AML-193 (cell line): ENCODE results near the gene LRCH3.
A peak's percentile ranks its signal among the peaks of the same experiment; 100 is the strongest.
"Not testable (repeated sequence)": the region's sequence is repeated elsewhere in the genome, so short reads cannot be mapped to it uniquely, and the experiment has no call there.

Experiments
- DNase-seq, 2 experiments: peaks; one replicate each; lab custom pipeline; 2025; lab: John Stamatoyannopoulos, UW

LRCH3 gene

DNA sequence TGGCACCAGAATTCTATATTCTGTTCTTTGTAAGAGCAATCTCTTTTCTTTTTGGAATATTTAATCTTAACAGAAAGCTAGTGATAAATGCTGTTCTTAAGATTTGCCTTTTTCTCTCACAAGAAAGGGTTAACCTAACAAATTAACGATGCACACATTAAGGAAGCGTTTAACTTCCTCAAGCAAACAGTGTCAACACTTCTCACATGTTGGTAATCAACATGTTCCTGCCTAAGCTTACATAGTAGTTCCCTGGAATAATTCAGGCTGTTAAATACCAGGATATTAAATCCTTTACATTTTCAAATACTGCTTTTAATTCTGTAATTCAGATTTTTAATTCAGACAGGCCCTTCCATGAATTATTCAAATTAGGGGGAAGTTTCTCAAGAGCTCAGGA lies 91.5 kb downstream of the LRCH3 start:
- DNase-seq, result peak; percentile 31 to 50

DNA sequence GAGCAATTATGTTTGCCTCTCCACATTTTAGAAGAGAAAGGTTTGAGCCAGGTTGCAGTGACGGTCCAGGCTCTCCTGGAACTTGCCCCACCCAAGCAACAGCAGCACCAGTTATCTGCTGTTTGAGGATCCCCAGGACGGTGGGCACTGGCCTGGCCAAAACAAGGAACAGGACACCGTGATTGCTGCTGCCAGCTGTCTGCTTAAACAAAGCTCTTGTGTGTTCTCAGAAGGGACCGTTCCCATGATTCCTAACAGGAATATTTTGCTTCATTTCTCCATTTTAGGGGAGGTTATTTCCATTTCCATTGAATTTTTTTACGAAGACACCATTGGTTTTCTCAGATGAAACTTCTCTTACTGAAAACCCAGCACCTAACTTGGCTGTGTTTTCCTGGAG lies 92.5 kb downstream of the LRCH3 start:
- DNase-seq, result no peak

DNA sequence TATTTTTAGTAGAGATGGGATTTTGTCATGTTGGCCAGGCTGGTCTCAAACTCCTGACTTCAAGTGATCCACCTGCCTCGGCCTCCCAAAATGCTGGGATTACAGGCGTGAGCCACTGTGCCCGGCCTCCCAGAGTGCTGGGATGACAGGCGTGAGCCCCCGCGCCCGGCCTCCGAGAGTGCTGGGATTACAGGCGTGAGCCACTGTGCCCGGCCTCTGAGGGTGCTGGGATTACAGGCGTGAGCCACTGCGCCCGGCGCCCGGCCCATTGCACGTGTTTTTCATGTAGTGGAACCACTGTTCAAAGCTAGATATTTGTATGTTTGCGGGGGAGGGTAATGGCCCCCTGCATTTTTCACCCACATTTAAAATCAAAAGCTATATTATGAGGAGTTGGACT lies 93.3 kb downstream of the LRCH3 start:
- DNase-seq, result not testable (repeated sequence)

DNA sequence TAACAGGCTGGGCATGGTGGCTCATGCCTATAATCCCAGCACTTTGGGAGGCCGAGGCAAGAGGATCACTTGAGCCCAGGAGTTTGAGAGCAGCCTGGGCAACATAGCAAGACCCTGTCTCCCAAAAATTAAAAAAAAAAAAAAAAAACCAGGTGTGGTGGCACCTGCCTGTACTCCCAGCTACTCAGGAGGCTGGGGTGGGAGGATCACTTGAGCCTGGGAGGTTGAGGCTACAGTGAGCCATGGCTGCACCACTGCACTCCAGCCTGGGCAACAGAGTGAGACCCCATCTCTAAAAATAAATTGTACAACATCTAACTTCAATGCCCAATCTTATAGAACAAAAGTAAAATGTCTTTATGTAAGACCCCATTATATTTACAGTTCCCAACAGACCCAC lies 95.0 kb downstream of the LRCH3 start:
- not testable (repeated sequence) for DNase-seq

DNA sequence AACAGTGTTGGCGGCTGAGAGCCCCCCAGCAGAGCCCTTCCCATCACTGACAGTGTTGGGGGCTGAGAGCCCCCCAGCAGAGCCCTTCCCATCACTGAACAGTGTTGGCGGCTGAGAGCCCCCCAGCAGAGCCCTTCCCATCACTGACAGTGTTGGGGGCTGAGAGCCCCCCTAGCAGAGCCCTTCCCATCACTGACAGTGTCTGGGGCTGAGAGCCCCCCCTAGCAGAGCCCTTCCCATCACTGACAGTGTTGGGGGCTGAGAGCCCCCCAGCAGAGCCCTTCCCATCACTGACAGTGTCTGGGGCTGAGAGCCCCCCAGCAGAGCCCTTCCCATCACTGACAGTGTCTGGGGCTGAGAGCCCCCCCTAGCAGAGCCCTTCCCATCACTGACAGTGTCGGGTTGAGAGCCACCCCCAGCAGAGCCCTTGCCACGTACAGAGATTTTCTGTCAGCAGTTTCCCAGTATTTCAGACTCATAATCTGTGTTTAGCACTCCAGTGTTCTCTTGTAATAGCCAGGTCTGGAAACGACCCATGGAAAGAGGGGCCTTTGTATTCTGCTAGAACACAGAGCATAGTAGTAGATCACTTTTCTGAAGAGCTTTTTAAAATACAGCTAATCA lies 96.5 kb downstream of the LRCH3 start:
- not testable (repeated sequence) for DNase-seq

DNA sequence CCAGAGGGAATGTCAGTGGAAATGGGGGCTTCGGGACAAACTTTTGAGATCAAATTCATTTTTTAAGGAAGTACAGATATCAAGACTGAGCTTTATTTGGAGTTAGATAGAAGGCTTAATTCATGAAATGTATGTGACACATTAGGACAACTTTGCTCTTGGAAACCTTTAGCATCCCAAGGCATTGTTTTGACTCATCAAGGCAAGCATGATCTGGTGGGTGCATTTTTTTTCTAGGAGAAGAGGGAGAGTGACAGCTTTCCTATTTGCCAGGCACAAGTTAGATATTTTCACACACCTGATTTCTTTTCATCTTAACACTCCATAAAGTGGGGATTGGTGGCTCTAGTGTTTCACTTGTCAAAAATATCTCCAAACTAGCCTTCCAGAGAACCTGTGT lies 97.5 kb downstream of the LRCH3 start:
- DNase-seq, result no peak

DNA sequence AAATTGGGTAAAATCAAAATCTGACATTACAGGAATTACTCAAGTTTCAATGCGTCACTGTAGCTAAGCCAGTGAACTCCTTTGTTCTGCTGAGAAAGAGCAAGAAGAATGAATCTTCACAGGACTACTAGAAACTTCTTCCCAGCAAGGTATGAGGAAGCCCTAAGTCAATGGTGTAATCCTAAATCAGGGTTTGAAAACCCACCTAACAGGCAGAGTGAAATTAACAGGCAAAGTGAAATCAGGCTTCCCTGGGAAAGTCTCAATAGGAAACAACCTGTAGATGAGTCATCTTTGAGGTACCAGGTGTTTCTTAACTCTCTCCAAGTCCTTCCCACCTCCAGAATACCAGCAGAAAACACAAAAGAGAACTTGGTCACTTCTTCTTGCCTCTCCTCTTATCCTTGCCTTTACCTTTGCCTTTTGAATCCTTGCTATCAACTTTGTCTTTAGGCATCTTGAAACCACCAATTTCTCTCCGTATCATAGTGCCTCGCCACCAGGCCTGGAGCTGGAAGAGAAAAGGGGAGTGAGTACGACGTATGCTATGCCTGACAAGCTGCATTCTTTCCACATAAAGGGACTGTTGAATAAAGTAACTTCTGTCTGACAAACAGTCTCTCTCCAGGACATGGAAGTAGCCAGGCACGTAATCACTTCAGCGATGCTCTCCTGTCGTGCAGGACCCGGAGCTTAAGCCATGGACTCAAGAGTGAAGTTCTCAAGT lies 98.3 kb downstream of the LRCH3 start:
- no peak for DNase-seq

DNA sequence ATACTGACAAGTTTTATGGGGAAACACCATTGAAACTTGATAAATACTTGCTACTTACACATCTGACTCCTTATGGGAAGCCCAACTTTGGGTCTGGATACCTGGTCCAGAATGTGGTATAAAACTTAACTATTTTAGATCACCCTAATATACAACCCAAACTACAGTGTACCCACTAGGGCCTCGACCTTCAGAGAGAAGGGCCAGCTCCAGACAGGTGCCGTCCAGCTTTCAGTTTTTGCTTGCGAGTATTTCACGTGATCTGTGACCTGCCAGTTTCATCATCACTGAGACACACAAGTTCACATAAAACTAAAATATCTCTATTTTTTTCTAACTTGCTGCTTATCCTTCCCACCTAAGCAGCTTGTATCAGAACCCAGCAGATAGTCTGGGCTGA lies 99.6 kb downstream of the LRCH3 start:
- no peak for DNase-seq

DNA sequence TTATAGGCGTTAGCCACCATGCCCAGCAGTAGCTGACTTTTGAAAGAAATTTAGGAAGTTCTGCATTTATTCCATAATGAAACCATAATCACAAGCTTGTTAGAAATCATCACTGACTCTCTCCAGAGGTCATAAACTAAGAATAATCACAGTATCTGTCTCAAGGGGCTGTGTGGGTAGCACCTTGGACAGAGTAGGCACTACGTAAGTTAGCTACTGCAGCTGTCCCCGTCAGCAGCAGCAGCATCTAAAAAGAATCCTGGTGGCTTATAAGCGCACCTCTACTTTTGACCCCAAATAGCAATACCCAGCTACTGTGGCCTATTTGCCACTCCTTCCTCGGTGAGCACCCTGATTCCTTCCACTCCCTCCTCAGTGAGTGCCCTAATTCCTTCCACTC lies 101.1 kb downstream of the LRCH3 start:
- no peak for DNase-seq

DNA sequence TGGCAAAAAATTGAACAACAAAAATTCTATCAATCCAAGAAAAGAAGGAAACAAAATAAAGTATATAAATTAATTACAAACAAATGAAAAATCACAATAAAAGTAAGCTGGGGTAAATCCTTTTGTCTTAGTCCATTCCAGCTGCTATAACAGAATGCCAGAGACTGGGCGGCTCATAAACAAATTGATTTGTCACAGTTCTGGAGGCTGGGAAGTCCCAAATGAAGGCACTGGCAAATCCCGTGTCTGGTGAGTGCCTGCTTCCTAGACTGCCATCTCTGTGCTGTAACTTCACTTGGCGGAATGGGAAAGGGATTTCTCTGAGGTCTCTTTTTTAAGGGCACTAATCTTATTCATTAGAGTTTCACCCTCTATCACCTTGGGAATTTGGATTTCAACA lies 105.4 kb downstream of the LRCH3 start:
- DNase-seq, result no peak

DNA sequence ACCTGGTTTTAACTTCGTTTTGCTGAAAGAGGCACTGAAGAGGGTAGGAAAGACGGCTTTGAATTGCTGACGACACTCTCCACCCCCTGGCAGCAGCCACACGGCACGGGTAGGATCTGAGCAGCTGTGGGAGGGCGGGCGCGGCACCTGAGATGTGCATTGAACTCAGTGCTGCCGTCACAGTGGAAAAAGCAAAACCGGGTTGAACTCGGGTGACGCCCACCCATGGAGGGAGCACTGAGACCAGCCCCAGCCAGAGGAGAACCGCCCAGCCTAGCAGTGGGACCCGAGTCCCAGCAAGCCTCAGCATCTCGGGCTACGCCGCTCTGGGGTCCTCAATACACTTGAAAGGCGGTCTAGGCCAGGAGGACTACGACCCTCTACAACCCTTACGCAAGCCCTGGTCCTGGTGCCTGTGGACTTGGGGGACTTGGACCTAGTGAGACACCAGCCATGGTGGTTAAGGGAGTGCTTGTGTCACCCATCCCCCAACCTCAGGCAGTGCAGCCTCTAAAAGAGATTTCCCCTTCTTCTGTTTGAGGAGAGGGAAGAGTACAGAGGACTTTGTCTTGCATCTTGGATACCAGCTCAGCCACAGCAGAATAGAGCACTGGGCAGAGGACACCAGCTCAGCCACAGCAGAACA lies 108.9 kb downstream of the LRCH3 start:
- no peak for DNase-seq

DNA sequence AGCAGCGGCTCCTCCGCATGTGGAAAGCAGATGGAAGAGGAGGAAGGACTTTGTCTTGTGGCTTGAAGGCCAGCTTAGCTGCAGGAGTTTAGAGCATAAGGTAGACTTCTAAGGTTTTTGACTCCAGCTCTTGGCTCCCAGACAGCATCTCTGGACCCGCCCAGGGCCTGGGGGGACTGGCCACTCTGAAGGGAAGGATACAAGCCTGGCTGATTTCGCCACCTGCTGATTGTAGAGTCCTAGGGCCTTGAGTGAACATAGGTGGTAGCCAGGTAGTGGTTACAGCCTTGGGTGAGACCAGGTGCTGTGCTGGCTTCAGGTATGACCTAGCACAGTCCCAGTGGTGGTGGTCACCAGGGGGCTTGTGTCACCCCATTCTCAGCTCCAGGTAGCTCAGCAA lies 110.6 kb downstream of the LRCH3 start:
- no peak for DNase-seq

DNA sequence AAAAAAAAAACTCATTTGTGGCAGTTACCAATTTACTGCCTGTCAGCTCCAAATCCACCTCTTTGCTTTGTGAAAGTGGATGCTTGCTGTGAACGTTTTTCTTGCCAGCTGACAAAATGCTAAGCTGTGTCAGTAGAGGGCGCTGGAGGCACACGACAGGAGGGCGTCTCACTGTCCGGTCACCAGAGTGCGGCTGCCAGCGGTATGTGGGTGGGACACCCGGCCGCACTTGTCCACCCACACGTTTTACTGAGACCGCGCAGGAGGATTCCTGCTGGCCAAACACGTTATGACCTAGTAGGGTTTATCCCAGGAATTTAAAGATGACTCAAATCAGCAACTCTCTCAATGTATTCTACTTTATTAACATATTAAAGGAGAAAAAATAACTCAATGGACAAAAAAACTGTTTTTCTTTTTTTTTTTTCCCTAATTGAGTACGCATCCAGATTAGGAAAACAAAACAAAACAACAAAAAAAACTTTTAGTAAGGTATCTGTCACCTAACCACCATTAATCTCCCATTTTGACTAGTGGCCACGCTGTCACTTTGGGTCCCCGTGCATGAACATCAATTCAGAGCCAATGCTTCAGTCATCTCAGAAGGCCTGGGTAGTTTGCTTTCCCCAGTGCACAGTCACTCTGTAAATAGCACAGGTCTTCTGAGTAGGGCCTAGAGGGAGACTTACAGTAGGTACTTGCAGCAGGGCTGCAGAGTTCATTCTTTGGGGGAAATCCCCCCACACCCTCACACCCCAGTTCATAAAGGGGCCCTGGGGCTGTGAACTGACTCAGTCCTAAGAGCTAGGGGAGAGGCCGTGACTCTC lies 115.2 kb downstream of the LRCH3 start:
- peak; percentile 82 to 87 for DNase-seq

DNA sequence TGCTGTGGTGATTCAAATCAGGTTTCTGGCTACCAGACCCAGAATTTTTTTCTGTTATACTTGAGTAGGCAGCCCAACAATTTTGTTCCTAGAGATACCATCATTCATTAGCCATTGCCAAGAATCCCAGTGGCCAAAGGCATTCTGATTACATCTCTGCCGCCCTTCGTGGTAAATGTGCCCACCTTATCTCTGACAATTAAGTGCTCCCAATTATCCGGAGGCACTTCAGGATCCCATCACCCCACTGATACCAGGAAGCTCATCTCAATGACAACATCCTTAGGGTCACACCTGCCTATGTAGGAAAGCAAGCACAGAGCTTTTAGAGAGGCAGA lies 115.8 kb downstream of the LRCH3 start:
- no peak for DNase-seq

DNA sequence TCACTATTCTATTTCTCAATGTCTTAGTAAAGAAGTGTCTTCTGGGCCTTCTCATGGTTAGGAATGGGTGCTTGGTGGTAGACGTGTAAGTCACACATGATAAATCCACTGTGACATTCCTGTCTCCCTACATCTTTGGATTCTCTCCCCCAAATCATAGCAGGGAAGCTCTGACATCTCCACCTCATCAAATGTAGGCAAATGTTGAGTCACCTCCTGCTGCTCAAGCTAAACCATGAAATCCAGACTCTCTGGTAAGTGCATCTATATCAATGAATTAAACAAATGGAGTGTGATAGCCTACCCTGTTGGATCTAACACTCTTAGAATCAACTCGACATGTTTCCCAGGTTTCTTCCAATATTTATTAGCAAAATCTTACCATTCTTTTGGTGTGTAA lies 116.1 kb downstream of the LRCH3 start:
- no peak for DNase-seq

DNA sequence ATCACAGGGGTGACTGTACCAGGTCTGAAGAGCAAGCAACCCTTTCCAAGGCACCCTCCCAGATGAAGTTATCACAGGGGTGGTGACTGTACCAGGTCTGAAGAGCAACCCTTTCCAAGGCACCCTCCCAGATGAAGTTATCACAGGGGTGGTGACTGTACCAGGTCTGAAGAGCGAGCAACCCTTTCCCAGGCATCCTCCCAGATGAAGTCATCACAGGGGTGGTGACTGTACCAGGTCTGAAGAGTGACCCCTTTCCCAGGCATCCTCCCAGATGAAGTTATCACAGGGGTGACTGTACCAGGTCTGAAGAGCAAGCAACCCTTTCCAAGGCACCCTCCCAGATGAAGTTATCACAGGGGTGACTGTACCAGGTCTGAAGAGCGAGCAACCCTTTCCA lies 117.5 kb downstream of the LRCH3 start:
- DNase-seq, result not testable (repeated sequence)

DNA sequence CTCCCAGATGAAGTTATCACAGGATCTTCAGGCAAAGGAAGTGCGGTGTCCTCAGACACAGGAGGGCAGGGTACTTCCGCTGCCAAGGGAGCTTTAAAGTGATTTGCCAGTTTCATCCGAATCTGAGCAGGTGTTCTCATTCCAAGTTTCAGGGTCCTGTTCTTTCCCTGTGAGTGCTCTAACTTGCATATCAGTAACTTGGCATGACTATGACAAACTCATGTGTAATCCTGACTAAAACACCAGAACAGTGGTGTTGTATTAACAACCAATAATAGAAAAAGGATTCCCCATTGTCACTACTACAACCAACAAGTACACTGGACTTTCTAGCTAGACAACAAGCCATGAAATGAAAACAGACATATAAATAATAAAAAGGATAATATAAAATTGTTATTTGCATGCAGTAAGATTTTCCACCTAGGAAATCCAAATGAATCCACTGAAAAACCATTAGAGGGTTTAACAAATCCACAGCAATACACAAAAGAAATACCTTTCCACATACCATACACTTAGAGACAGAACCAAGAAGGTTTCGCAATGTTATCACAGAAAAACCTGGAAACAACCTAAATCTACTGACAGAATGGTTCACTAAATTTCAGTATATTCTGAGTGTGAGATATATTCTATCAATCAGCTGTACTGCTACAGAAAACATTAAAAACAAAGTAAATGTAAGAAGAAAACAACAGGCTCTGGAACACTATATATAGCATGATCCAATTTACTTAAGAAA lies 118.1 kb downstream of the LRCH3 start:
- DNase-seq, result no peak

DNA sequence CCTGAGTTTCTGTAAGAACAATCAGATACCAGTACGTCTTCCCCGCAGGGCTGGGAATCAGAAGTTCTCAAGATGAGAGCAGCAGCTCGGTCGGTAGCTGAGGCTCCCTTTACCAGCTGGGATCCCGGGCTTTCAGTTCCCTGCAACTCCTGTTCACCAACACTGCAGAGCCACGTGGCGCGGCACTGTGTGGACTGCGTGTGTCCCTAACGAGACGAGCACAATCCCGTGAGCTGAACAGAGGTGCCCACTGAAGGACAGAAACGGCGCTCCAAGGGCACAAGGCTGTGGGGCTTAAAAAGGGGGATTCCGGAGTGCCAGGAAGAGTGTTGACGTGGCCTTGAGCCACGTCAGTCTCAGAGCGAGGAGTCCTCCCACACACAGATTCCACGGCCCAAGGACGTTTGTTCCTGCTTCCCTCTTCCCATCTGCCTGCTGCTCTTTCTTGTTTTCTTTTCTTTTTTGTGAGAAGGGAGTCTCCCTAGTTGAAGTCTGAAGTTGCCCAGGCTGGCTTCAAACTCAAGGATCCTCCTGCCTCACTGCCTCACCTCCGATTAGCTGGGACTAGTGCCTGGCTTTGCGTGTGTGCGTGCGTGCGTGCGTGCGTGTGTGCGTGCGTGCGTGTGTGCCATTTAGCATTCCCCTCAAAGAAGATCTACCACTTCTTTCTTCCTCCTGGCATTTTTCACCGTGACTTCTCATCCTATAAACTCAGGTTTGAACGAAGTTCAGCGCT lies 121.9 kb downstream of the LRCH3 start:
- DNase-seq, result no peak

DNA sequence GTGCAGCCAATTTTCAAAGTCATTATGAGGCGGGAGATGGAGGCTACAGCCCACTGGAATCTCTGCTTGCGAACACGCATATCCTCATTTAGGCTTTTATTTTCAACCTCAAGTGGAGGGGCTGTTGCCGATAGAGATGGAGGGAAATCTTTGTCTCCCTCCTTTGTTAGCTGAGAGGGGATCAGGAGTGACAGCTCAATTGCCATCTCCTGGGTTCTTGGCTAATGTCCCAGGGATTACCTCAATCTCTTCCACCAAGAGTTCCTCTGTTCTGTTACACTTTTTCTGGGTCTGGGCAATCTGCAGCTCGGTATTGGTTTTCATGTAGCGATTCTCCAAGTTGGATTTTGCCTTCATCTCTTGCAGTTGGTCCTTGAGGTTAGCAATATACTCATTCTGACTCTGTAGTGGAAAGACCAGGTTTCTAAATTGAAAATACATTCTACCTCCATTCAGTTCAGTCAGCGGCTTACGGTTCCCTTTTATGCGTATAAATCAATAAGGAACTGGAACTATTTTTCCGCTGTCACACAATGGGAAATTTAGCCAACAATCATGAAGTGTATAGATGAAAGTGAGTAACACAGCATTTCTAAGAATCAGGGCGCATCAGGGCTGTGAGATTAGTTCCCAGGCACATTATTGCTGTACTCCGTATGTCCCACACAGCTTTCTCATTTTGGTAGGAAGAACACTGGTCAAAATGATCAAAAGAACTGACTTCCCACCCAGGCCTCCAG lies 122.8 kb downstream of the LRCH3 start:
- DNase-seq, result no peak

DNA sequence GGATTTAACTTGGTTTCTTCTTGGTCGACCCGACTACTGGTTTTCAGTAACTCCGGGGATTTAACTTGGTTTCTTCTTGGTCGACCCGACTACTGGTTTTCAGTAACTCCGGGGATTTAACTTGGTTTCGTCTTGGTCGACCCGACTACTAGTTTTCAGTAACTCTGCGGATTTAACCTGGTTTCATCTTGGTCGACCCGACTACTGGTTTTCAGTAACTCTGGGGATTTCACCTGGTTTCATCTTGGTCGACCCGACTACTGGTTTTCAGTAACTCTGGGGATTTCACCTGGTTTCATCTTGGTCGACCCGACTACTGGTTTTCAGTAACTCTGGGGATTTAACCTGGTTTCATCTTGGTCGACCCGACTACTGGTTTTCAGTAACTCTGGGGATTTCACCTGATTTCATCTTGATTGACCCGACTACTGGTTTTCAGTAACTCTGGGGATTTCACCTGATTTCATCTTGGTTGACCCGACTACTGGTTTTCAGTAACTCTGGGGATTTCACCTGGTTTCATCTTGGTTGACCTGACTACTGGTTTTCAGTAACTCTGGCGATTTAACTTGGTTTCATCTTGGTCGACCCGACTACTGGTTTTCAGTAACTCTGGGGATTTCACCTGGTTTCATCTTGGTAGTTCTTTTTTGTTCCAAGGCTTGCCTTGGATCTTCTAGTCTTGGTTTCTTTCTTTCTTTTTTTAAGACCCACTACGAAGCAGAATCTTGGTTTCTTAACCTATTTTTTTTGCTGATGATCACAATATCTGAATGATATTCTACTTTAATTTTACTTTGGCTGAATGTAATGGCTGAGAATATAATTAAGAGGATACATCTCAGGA lies 130.6 kb downstream of the LRCH3 start:
- DNase-seq, result not testable (repeated sequence)
